Activated naive CD8-positive, alpha-beta T cell (primary cell): ENCODE results near the gene BNC1.
"Not testable (repeated sequence)": the region's sequence is repeated elsewhere in the genome, so short reads cannot be mapped to it uniquely, and the experiment has no call there.

Experiments used
- H3K27ac Mint-ChIP-seq: one replicate; pipeline ENCODE4 v1.8.0; 2021; ENCODE audit warnings: mixed read lengths
- H3K27me3 Mint-ChIP-seq: one replicate; pipeline ENCODE4 v1.8.0; 2021; ENCODE audit warnings: mixed read lengths
- H3K36me3 Mint-ChIP-seq: one replicate; pipeline ENCODE4 v1.8.0; 2021; ENCODE audit warnings: mixed read lengths
- H3K4me1 Mint-ChIP-seq: one replicate; pipeline ENCODE4 v1.8.0; 2021; ENCODE audit warnings: low read depth, mixed read lengths
- H3K4me3 Mint-ChIP-seq: one replicate; pipeline ENCODE4 v1.8.0; 2021; ENCODE audit warnings: mild to moderate bottlenecking, mixed read lengths
- H3K9me3 Mint-ChIP-seq: one replicate; pipeline ENCODE4 v1.8.0; 2021; ENCODE audit warnings: low read depth, mixed read lengths

The BNC1 gene

DNA sequence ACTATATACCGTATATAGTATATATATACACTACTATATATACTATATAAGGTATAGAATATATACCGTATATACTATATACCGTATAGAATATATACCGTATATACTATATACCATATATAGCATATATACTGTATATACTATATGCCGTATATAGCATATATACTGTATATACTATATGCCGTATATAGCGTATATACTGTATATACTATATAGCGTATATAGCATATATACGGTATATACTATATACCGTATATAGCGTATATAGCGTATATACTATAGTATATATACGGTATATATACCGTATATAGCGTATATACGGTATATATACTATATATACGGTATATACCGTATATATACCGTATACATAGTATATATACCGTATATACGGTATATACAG is 54.2 kb downstream of the BNC1 start:
- H3K4me3 Mint-ChIP-seq: no peak overlapping the region
- no peaks in the 10 kb centered on the region for H3K36me3 Mint-ChIP-seq
- H3K9me3 Mint-ChIP-seq: no peaks in the 10 kb centered on the region
- no peaks in the 10 kb centered on the region for H3K4me1 Mint-ChIP-seq
- H3K27ac Mint-ChIP-seq: no peak overlapping the region
- peaks cover 11% of the 10 kb centered on the region for H3K27me3 Mint-ChIP-seq

DNA sequence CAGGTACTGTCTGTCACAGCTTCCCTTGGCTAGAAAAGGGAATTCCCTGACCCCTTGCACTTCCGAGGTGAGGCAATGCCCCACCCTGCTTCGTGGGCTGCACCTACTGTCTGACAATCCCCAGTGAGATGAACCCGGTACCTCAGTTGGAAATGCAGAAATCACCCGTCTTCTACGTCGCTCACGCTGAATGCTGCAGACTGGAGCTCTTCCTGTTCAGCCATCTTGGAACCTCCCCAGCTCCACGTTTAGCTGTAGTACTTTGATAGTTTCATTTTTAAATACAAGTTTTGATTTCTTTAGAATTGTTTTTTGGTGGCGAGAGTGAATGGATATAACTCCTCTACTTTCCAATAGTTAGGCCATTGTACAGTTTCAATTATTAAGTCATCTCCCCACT is 59.0 kb downstream of the BNC1 start:
- no peak overlapping the region for H3K4me3 Mint-ChIP-seq
- H3K4me1 Mint-ChIP-seq: no peaks in the 10 kb centered on the region
- H3K27ac Mint-ChIP-seq: no peak overlapping the region

DNA sequence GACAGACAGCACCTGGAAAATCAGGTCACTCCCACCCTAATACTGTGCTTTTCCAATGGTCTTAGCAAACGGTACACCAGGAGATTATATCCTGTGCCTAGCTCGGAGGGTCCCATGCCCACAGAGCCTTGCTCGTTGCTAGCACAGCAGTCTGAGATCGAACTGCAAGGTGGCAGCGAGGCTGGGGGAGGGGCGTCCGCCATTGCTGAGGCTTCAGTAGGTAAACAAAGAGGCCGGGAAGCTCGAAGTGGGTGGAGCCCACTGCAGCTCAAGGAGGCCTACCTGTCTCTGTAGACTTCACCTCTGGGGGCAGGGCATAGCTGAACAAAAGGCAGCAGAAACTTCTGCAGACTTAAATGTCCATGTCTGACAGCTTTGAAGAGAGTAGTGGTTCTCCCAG is 62.7 kb downstream of the BNC1 start:
- H3K4me3 Mint-ChIP-seq, H3K36me3 Mint-ChIP-seq, H3K9me3 Mint-ChIP-seq, H3K4me1 Mint-ChIP-seq, H3K27ac Mint-ChIP-seq: not testable (repeated sequence)
- H3K27me3 Mint-ChIP-seq: peaks cover 13% of the 10 kb centered on the region

More for the DNA sequence above, 59.0 kb downstream of the BNC1 start:
- Mint-ChIP-seq H3K36me3 (no peaks in the 10 kb centered on the region), H3K27me3 (peaks cover 5% of the 10 kb centered on the region), H3K9me3 (no peaks in the 10 kb centered on the region)

DNA sequence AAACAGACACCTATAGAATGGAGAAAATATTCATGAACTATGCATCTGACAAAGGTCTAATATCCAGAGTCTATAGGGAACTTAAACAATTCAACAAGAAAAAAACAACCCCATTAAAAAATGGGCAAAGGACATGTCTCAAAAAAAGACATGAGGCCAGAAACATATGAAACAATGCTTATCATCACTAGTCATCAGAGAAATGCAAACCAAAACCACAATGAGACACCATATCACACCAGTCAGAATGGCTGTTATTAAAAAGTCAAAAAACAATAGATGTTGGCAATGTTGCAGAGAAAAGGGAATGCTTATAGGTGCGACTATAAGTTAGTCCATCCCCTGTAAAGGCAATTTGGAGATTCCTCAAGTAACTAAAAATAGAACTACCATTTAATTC is 65.4 kb downstream of the BNC1 start:
- Mint-ChIP-seq H3K36me3 (peaks cover 5% of the 10 kb centered on the region), H3K4me3 (no peak overlapping the region), H3K27ac (no peak overlapping the region), H3K27me3 (peaks cover 19% of the 10 kb centered on the region), H3K9me3 (peaks cover 3% of the 10 kb centered on the region), H3K4me1 (no peaks in the 10 kb centered on the region)

DNA sequence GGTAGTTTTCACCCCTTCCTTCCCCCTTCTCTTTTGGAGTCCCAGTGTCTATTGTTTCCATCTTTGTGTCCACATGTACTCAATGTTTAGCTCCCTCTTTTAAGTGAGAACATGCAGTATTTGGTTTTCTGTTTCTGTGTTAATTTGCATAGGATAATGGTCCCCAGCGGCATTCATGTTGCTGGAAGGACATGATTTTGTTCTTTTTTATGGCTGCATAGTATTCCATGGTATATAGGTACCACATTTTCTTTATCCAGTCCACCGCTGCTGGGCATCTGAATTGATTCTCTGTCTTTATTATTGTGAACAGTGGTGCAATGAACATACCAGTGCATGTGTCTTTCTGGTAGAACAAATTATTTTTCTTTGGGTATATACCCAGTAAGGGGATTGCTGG is 69.2 kb downstream of the BNC1 start:
- H3K27ac Mint-ChIP-seq: no peak overlapping the region
- H3K4me1 Mint-ChIP-seq: no peaks in the 10 kb centered on the region
- H3K9me3 Mint-ChIP-seq: peaks cover 3% of the 10 kb centered on the region
- no peak overlapping the region for H3K4me3 Mint-ChIP-seq
- peaks cover 20% of the 10 kb centered on the region for H3K27me3 Mint-ChIP-seq
- H3K36me3 Mint-ChIP-seq: peaks cover 5% of the 10 kb centered on the region

DNA sequence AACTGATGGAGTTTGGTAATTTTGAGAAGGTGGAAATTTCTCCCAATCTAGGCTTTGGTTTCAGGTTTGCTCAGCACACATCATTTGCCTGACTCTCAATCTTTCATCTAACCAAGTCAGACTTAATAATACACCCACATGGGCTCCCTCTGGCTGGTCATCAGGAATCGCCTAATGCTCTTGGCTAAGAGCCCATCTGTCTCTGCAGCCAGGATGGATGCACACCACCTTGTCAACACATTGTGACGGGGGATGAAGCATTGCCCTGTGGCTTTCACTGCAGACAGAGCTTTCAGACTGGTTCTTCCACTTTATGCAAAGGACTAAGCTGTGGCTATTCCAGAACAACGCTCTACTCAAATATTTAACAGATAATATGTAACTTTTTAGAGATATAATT is 73.8 kb downstream of the BNC1 start:
- Mint-ChIP-seq H3K36me3 (peaks cover 3% of the 10 kb centered on the region), H3K4me1 (peaks cover 6% of the 10 kb centered on the region), H3K27me3 (peaks cover 15% of the 10 kb centered on the region), H3K4me3 (no peak overlapping the region), H3K9me3 (peaks cover 3% of the 10 kb centered on the region), H3K27ac (no peak overlapping the region)

DNA sequence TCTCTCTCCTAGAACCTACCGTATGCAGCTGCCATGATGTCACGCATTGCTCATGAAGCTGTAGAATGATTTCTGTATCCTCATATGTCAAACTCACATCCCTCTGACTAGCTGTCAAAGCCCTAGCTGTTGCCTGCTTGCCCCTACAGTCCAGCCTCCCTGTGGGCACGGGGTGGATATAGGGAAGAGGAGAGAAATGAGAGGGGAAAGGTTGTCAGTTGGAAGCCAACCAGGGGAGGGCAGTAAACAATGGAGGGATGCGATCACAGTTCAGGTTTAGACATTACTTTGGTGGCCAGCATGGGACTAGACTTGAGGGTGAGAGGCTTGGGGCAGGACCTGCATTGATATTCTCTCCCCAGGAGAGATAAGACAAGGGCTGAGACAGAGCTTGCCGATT is 75.1 kb downstream of the BNC1 start:
- Mint-ChIP-seq H3K27ac (no peak overlapping the region), H3K36me3 (no peaks in the 10 kb centered on the region), H3K4me1 (peaks cover 6% of the 10 kb centered on the region), H3K4me3 (no peak overlapping the region), H3K27me3 (peaks cover 16% of the 10 kb centered on the region), H3K9me3 (no peaks in the 10 kb centered on the region)

DNA sequence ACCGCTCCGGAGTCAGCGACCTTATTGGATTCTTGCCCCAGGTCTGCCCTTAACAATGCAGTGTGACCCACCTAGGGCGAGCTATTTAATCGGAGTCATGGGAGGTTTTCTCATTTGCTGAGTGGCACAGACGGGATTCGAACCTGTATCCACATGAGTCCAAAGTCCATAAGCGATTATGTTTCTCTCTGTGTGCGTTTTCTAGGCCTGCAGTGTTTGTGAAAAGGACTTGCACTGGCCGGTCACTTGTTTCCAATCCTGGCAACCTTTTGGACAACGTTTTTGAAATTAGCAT is 76.2 kb downstream of the BNC1 start:
- H3K9me3 Mint-ChIP-seq: no peaks in the 10 kb centered on the region
- peaks cover 6% of the 10 kb centered on the region for H3K4me1 Mint-ChIP-seq
- H3K4me3 Mint-ChIP-seq: no peak overlapping the region
- H3K36me3 Mint-ChIP-seq: no peaks in the 10 kb centered on the region
- no peak overlapping the region for H3K27ac Mint-ChIP-seq
- H3K27me3 Mint-ChIP-seq: peaks cover 16% of the 10 kb centered on the region

DNA sequence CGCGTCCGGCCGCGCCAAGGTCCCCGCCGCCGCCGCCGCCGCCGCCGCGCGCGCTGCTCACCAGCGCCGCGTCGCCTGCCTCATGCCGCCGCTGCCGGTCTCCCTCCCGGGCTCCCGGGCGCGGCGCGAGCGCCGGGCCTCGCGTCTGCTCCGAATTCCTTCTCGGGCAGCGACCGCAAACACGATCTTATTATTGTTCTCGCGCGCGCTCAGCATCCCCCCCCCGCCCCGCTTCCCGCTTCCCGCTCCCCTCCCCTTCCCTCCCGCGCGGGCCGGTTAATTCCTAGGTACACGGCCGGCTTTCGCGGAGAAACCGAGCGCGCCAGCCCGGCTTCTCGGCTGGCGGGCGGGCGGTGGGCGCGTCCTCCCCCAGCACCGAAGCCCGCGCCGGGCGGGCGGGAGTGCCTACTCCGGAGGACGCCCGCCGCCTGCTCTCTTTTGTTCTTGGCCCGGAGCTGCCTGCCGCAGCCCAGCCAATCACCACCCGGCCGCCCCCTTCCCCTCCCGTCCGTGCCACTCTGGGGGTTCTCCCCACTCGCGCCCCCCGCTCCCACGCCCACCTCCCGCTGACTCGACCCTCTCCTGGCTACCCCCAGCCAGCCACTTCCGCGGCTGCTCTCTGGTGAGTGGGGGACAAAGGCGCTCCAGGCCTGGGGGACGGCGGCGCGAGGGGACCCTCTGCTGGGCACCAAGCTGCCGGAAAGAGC is 76.7 kb downstream of the BNC1 start, which contains the start of gene HDGFL3:
Gene HDGFL3 (minus strand): TSS at position 164 of the 707 bp plus-strand sequence. CDS start 409 bp downstream, outside the sequence.
- H3K4me3 Mint-ChIP-seq: peak within 1 kb of the TSS; percentile 90
- peaks cover 16% of the 10 kb centered on the region for H3K27me3 Mint-ChIP-seq
- no peaks in the 10 kb centered on the region for H3K36me3 Mint-ChIP-seq
- H3K27ac Mint-ChIP-seq: no peak within 1 kb of the TSS
- peaks cover 6% of the 10 kb centered on the region for H3K4me1 Mint-ChIP-seq
- H3K9me3 Mint-ChIP-seq: no peaks in the 10 kb centered on the region

DNA sequence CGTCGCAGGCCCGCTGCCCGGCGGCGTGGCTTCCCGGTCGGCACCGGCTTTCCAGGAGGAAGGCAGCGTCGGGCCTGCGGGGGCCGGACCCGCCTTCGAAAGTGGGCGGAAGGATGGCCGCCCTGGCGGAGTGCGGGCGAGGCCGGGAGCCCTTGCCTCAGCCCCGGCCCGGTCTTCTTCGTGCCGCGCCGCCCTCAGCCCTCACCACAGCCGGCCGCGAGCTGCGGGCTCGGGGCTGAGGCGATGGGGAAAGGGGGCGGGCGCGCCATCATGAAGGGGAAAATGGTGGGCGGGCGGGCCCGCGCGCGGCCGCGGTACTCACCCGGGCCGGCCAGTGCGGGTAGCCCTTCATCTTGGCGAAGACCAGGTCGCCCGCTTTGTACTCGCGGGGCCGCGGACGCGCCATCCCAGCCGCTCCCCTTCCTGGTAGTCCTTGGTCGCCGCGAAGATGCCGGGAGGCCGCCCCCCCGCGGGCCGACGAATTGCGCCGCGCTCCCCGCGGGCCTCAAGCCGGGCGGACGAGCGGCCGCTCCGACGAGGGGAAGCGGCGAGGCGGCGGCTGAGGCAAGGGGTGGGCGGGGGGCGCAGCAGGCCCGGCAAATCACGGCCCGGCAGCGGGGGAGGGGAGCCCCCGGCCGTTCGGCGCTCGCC is 77.3 kb downstream of the BNC1 start:
- H3K27me3 Mint-ChIP-seq: peaks cover 13% of the 10 kb centered on the region

DNA sequence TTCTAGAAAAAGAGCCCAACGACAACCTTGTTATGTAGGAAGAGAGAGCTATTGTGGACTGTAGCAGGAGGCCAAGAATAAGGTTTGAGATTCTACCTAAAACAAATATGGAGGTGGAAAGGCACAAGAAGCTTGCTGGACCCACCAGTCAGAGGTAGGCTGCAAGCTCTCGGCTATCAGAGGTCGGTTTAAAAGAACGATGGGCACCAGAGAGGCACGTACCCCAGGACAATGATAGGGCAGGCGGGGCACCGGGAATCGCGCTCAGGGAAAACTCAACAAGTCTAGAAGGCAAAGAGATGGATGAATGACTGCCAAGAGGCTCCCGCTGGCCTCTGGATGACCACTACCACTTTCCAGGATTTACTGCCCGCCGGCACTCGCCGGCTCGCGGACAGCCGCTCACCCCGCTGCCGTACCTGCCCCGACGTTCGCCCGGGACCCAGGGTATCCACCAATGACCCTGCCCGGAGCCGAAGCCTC is 77.9 kb downstream of the BNC1 start:
- no peaks in the 10 kb centered on the region for H3K36me3 Mint-ChIP-seq
- no peaks in the 10 kb centered on the region for H3K9me3 Mint-ChIP-seq
- H3K4me1 Mint-ChIP-seq: peaks cover 6% of the 10 kb centered on the region
- peak overlapping the region; percentile 84 for H3K27ac Mint-ChIP-seq
- peak overlapping the region; percentile 90 for H3K4me3 Mint-ChIP-seq
- H3K27me3 Mint-ChIP-seq: peaks cover 13% of the 10 kb centered on the region

More for the DNA sequence above, 77.3 kb downstream of the BNC1 start:
- Mint-ChIP-seq H3K27ac (no peak overlapping the region), H3K9me3 (no peaks in the 10 kb centered on the region), H3K4me1 (peaks cover 6% of the 10 kb centered on the region), H3K4me3 (no peak overlapping the region), H3K36me3 (no peaks in the 10 kb centered on the region)
